ENCODE data around the gene RRBP1. TPM values are rescaled to one million over a fixed set of nuclear protein-coding genes. Genes with fewer than 3 reads are reported as not detected.

The RRBP1 gene
- total and polyA plus RNA-seq, 2 donors (not counting 3 experiments of a cell fraction or from before 2014, with no cell fraction given) = 50.3 to 236 TPM

GRCh38 chr20:17678886-17679285 lies 3.2 kb downstream of the RRBP1 start:
- BruUV-seq (replicated peaks) = no TSS peak
- H3K27ac ChIP-seq (ENCODE audit: insufficient read depth, low read depth, low read length) = no peak overlapping the region
- H3K4me1 ChIP-seq (ENCODE audit: control insufficient read depth, extremely low read depth, insufficient read depth, low read length) = peaks cover 13% of the 10 kb centered on the region
- intact Hi-C loops (cut with micrococcal nuclease) = no loop called here
- H4K20me1 ChIP-seq (replicated peaks; ENCODE audit: control insufficient read depth, extremely low read depth, insufficient read depth, low read length) = peaks cover 8% of the 10 kb centered on the region
- H3K79me2 ChIP-seq (ENCODE audit: control insufficient read depth, insufficient read depth, low read length) = peaks cover 64% of the 10 kb centered on the region
- no peak for DNase-seq (ENCODE audit: low read depth, low spot score)
- FAIRE-seq = no peak
- dilution Hi-C loops (cut with MboI; ENCODE audit: extremely low pct_ligation_motif_present, low sequenced_read_pairs) = no loop called here
- no peak for TF ChIP-seq POLR2A (IDR thresholded peaks at IDR 0.05; ENCODE audit: low read depth, low read length)
- no peak for TF ChIP-seq FOS (IDR thresholded peaks at IDR 0.05; ENCODE audit: borderline replicate concordance, insufficient read depth, low read length)
- no peak for TF ChIP-seq GATA2 (IDR thresholded peaks at IDR 0.05; ENCODE audit: insufficient read depth, insufficient read length, low read depth, low read length)
- ChIA-PET CTCF (interaction anchor here (1.4 to 6.2 kb wide), 4 partner anchors 23 to 218 kb away, joined by 4 to 110 read pairs (median 28); no protein-coding TSS in a partner anchor), POLR2A (no interaction called here)
- no peak overlapping the region for H3K4me3 ChIP-seq (replicated peaks in 1 of 3; ENCODE audit: insufficient read depth in 1 of 3, low read depth in 1 of 3, low read length in 3 of 3)
- H3K27me3 ChIP-seq (ENCODE audit: control insufficient read depth in 2 of 2, insufficient read depth in 2 of 2, low read length in 2 of 2) = peaks cover 2 to 6% of the 10 kb centered on the region in 2 experiments
- H3K36me3 ChIP-seq (ENCODE audit: control insufficient read depth in 2 of 2, extremely low read depth in 1 of 2, insufficient read depth in 2 of 2, low read length in 2 of 2) = peaks cover 0 to 2% of the 10 kb centered on the region in 2 experiments
- no peaks in the 10 kb centered on the region for H3K9me1 ChIP-seq (replicated peaks; ENCODE audit: control insufficient read depth, extremely low read depth, insufficient read depth, low read length)
- H2AFZ ChIP-seq (ENCODE audit: low read depth, low read length) = no peak overlapping the region
- H3K9ac ChIP-seq (replicated peaks; ENCODE audit: extremely low read depth, insufficient read depth, low read length) = no peak overlapping the region
- H3K9me3 ChIP-seq (replicated peaks; ENCODE audit: control insufficient read depth, insufficient read depth, low read length) = no peaks in the 10 kb centered on the region
- no peak overlapping the region for H3K4me2 ChIP-seq (ENCODE audit: insufficient read depth, low read length)

GRCh38 chr20:17678295-17678694 lies 3.7 kb downstream of the RRBP1 start:
- CTCF ChIA-PET = interaction anchor here (1.4 to 6.2 kb wide), 4 partner anchors 22 to 261 kb away, joined by 3 to 110 read pairs (median 28); no protein-coding TSS in a partner anchor
- no TSS peak for BruUV-seq (replicated peaks)
- no peak overlapping the region for H2AFZ ChIP-seq (ENCODE audit: low read depth, low read length)
- DNase-seq (ENCODE audit: low read depth, low spot score) (no peak), FAIRE-seq (no peak)
- dilution Hi-C loops (cut with MboI; ENCODE audit: extremely low pct_ligation_motif_present, low sequenced_read_pairs) (no loop called here), intact Hi-C loops (cut with micrococcal nuclease) (no loop called here)
- H3K4me3 ChIP-seq (replicated peaks in 1 of 3; ENCODE audit: insufficient read depth in 1 of 3, low read depth in 1 of 3, low read length in 3 of 3) = no peak overlapping the region
- POLR2A ChIA-PET = no interaction called here
- no peak overlapping the region for H3K27ac ChIP-seq (ENCODE audit: insufficient read depth, low read depth, low read length)
- peaks cover 0 to 1% of the 10 kb centered on the region in 2 experiments for H3K27me3 ChIP-seq (ENCODE audit: control insufficient read depth in 2 of 2, insufficient read depth in 2 of 2, low read length in 2 of 2)
- H3K9me1 ChIP-seq (replicated peaks; ENCODE audit: control insufficient read depth, extremely low read depth, insufficient read depth, low read length) = no peaks in the 10 kb centered on the region
- TF ChIP-seq MAX (IDR thresholded peaks at IDR 0.05; ENCODE audit: insufficient read depth, insufficient read length) (no peak), GATA2 (IDR thresholded peaks at IDR 0.05; ENCODE audit: insufficient read depth, insufficient read length, low read depth, low read length) (no peak), EZH2 (IDR thresholded peaks at IDR 0.05; ENCODE audit: borderline replicate concordance, low read depth, low read length, severe bottlenecking) (no peak), POLR2A (IDR thresholded peaks at IDR 0.05; ENCODE audit: low read depth, low read length) (no peak), JUN (IDR thresholded peaks at IDR 0.05; ENCODE audit: borderline replicate concordance, insufficient read depth, insufficient read length, low read depth) (no peak), POLR2AphosphoS5 (IDR thresholded peaks at IDR 0.05; ENCODE audit: insufficient read depth, low read depth, low read length) (no peak), FOS (IDR thresholded peaks at IDR 0.05; ENCODE audit: borderline replicate concordance, insufficient read depth, low read length) (no peak), MYC (IDR thresholded peaks at IDR 0.05; ENCODE audit: low read depth, low read length) (no peak)
- H3K9me3 ChIP-seq (replicated peaks; ENCODE audit: control insufficient read depth, insufficient read depth, low read length) = no peaks in the 10 kb centered on the region
- H3K79me2 ChIP-seq (ENCODE audit: control insufficient read depth, insufficient read depth, low read length) = peaks cover 69% of the 10 kb centered on the region
- no peak overlapping the region for H3K9ac ChIP-seq (replicated peaks; ENCODE audit: extremely low read depth, insufficient read depth, low read length)
- peaks cover 13% of the 10 kb centered on the region for H3K4me1 ChIP-seq (ENCODE audit: control insufficient read depth, extremely low read depth, insufficient read depth, low read length)
- H3K36me3 ChIP-seq (ENCODE audit: control insufficient read depth in 2 of 2, extremely low read depth in 1 of 2, insufficient read depth in 2 of 2, low read length in 2 of 2) = peaks cover 0 to 2% of the 10 kb centered on the region in 2 experiments
- peaks cover 8% of the 10 kb centered on the region for H4K20me1 ChIP-seq (replicated peaks; ENCODE audit: control insufficient read depth, extremely low read depth, insufficient read depth, low read length)
- H3K4me2 ChIP-seq (ENCODE audit: insufficient read depth, low read length) = no peak overlapping the region
